Endometrium (tissue), 2 donors: Measurements from ENCODE around the gene LPAR3.

Experiments used
- FAIRE-seq: peaks from 2 replicates; lab custom pipeline; 2012; peaks lifted over from hg19 to GRCh38; lab: Jason Lieb, UNC
- donor health status: control.
- donor health status: control.

LPAR3 gene

GRCh38 chr1:84773933-84774497 is 119.0 kb downstream of the LPAR3 start:
- FAIRE-seq = no peak

DNA sequence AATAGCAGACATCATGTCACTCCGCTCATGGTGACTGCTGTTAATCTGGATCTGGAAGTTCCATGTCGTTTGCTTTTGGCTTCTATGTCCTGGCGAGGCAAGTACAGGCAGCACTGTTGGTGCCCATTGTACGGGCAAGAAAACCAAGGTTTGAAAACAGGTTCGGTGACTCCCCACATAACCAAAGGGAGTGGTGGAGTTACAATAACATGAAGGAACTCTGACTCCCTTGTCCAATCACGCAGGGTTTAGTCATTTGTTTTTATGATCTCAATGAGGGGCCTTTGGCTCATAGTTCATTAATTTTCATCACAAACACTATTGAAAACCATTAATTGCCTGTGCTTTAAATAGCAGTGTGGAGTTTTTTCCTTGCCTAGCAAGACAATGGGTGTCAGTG is 119.8 kb downstream of the LPAR3 start:
- no peak for FAIRE-seq

DNA sequence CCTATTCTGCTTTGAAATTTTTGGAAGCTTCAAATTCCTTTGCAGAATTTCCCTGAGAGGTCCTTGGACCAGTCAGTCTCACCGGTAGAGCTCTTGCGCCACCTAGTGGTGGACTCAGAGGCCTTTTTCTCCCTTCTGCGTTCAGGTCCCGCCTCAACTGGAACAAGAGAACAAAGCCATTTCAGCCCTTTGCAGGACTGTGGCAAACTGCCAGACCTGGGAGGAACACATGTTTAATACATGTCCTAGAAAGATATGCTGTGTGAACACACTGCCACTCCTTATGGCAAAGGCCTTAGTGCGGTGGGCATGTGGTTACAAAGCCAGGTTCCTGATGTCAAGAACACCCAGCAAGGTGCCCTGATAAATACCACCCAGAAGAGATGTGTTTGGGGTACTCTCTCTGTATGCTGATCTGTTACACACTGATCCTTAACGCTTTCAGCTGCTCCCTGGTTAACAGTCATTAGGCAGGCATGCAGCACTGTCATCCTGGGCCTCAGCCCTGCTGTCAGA is 120.5 kb downstream of the LPAR3 start:
- peak; percentile 35 for FAIRE-seq

DNA sequence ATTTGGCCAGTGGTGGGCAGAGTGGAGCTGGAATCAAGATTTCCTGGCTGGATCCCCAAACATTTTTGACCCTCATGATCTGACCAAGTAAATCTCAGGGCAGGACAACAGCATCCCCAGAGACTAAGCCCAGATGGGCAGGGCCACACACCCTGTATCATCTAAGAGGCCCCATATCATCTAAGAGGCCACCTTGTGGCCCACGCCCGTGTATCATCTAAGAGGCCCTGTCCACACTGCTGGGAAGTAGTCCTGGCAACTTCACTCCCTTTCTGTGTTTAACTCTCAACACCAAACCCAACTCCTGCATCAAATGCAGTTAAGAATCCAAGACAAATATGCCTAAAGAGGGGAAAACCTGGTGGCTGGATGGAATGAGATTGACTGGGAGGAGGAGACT is 121.1 kb downstream of the LPAR3 start:
- no peak for FAIRE-seq

- no peak for FAIRE-seq
These were observed 122.5 kb downstream of the LPAR3 start for GRCh38 chr1:84770481-84770880.

- no peak for FAIRE-seq
These were observed 123.4 kb downstream of the LPAR3 start for GRCh38 chr1:84769636-84770035.

DNA sequence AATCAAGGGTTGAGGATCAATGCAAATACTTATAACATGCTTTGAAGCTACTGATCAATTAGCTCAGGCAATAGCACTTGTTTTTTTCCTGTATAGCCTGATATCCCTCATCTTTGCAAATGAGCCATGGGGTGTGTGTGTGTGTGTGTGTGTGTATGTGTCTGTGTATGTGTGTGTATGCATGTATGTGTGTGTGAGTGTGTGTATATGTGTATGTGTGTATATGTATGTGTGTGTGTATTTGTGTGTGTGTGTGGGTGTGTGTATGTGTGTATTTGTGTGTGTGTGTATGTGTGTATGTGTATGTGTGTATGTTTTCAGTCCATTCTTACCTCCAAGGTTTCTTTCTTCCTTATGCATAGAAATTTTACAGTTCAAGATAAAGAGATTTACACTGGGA is 124.4 kb downstream of the LPAR3 start:
- no peak for FAIRE-seq

- no peak for FAIRE-seq
These were observed 128.9 kb downstream of the LPAR3 start for GRCh38 chr1:84763912-84764680.

DNA sequence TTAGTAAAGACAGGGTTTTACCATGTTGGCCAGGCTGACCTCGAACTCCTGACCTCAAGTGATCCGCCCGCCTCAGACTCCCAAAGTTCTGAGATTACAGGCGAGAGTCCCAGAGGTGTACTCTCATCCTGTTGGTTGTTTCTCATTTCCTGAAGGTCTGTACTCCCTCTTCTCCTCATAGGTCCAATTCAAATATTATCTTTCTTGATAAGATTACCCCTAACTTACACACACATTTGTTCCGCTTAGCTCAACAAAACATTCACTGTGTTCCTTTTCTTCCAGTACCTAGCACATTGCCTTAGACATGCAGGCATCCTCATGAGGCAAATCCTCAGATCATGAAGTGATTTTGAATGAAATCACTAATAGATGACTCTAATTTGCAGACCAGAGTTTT is 130.3 kb downstream of the LPAR3 start:
- FAIRE-seq = no peak
